ENCODE data around the gene ZNF628.

The ZNF628 gene

DNA sequence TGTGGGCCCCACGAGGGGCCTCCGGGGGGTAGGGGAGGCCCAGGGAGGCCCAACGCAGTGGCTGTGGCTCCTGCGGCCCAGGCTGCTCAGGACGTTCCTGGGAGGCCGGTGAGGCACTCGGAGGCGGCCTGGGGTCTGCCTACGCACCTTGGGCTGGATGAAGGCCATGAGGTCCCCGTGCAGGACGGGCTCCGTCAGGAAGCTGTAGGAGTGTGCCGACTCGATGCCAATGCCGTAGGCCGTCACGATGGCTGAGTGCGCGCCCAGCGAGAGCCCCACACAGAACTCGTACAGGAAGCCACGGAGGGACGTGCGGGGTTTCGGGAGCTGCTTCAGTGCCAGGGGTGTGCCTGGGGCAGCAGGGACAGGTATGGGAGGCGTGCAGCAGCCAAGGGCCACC, 54.6 kb downstream of the ZNF628 start:
- DNase-seq = no peak

All from NCI-H2227 treated with DMSO at 0.1 percent for 48 hours (cell line).